Vagina (tissue), 2 donors: ENCODE data around the gene DOK7. TPM values are rescaled to one million over a fixed set of nuclear protein-coding genes. Genes with fewer than 3 reads are reported as not detected.

Source experiments
- DNase-seq, 2 donors: peaks; one replicate each; pipeline ENCODE4 v3.0.0-alpha.2; 2017; ENCODE audit errors: extremely low spot score in 2 of 2
- H3K27ac ChIP-seq: fragments of 200-600 bp; sonication (generic); one replicate; pipeline ENCODE4 v1.5.1; 2019
- H3K27me3 ChIP-seq: fragments of 200-600 bp; sonication (generic); one replicate; pipeline ENCODE4 v1.5.1; 2019
- H3K36me3 ChIP-seq, 2 donors: fragments of 200-600 bp; sonication (generic); one replicate each; pipeline ENCODE4 v1.5.1; 2017 to 2019
- H3K4me1 ChIP-seq: fragments of 200-600 bp; sonication (generic); one replicate; pipeline ENCODE4 v1.5.1; 2019
- H3K4me3 ChIP-seq, 2 donors: fragments of 200-600 bp; sonication (generic); 1 replicate in 1 of 2; 2 replicates in 1 of 2; pipeline ENCODE4 v1.5.1; 2016 to 2019
- H3K9me3 ChIP-seq: fragments of 200-600 bp; sonication (generic); one replicate; pipeline ENCODE4 v1.5.1; 2019
- POLR2A ChIP-seq, 2 donors: fragments of 450-650 bp; IDR thresholded peaks; one replicate each; pipeline ENCODE4 v1.6.1; 2017; ENCODE audit warnings: antibody characterized with exemption in 2 of 2, mild to moderate bottlenecking in 2 of 2, moderate library complexity in 2 of 2
- POLR2AphosphoS5 ChIP-seq, 2 donors: sonication (generic); formaldehyde crosslinking; IDR thresholded peaks; one replicate each; pipeline ENCODE4 v1.9.0; 2017; ENCODE audit warnings: antibody characterized with exemption in 2 of 2, mild to moderate bottlenecking in 2 of 2, low read depth in 1 of 2; ENCODE audit not compliant: insufficient read depth in 1 of 2
- intact Hi-C: fragments of 100-400 bp; cut with DNase I; formaldehyde crosslinking; loops from one replicate; pipeline ENCODE4 v1.15.1; 2023
- total RNA-seq: library from RNA; depleted of rRNA; stranded (reverse); fragments of >200 nt; gene quantifications from one replicate; pipeline ENCODE4 v1.2.3, GENCODE V29; 2016
- TF ChIP-seq, protein P1 (sequence below), 3 experiments: fragments of 450-650 bp in 2 of 3; fragments of 200-600 bp in 1 of 3; sonication (generic) in 1 of 3; IDR thresholded peaks; one replicate each; pipeline ENCODE4 v1.5.1; 2017 to 2019; ENCODE audit warnings: antibody characterized with exemption in 3 of 3, mild to moderate bottlenecking in 2 of 3, moderate library complexity in 2 of 3

The DOK7 gene
- total RNA-seq, 1 donor from 2014 or later: 4.7 TPM

DNA sequence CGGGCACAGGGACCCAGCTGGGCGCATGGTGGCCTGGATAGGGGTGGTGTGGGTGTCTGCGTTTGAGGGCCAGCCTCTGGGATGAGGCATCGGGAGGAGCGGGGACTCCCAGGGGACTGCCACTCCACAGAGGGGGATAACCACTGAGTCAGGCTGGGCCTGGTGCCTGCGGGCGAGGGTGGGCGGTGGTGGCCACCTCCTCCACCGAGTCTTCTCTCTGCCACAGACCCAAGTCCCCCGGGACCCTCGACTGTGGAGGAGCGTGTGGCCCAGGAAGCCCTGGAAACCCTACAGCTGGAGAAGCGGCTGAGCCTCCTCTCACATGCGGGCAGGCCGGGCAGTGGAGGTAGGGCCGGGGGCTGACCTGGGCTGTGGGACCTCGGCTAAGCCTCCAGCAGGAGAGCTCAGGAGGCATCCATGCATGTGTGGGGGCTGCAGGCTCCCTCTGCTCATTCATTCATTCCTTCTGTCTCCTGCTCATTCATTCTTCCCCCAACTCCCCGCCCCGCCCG lies 26.4 kb downstream of the DOK7 start:
- intact Hi-C loops: no loop called here
- no peak for DNase-seq
- H3K27ac ChIP-seq: no peak overlapping the region
- H3K27me3 ChIP-seq: no peaks in the 10 kb centered on the region
- no peaks in the 10 kb centered on the region for H3K36me3 ChIP-seq
- peaks cover 13% of the 10 kb centered on the region for H3K4me1 ChIP-seq
- no peak overlapping the region for H3K4me3 ChIP-seq
- H3K9me3 ChIP-seq: no peaks in the 10 kb centered on the region
- TF ChIP-seq POLR2A (IDR thresholded peaks at IDR 0.05) (no peak), POLR2AphosphoS5 (IDR thresholded peaks at IDR 0.05; ENCODE audit: insufficient read depth in 1 of 2, low read depth in 1 of 2) (no peak)
- TF ChIP-seq, protein P1, sequence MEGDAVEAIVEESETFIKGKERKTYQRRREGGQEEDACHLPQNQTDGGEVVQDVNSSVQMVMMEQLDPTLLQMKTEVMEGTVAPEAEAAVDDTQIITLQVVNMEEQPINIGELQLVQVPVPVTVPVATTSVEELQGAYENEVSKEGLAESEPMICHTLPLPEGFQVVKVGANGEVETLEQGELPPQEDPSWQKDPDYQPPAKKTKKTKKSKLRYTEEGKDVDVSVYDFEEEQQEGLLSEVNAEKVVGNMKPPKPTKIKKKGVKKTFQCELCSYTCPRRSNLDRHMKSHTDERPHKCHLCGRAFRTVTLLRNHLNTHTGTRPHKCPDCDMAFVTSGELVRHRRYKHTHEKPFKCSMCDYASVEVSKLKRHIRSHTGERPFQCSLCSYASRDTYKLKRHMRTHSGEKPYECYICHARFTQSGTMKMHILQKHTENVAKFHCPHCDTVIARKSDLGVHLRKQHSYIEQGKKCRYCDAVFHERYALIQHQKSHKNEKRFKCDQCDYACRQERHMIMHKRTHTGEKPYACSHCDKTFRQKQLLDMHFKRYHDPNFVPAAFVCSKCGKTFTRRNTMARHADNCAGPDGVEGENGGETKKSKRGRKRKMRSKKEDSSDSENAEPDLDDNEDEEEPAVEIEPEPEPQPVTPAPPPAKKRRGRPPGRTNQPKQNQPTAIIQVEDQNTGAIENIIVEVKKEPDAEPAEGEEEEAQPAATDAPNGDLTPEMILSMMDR (IDR thresholded peaks at IDR 0.05): no peak

DNA sequence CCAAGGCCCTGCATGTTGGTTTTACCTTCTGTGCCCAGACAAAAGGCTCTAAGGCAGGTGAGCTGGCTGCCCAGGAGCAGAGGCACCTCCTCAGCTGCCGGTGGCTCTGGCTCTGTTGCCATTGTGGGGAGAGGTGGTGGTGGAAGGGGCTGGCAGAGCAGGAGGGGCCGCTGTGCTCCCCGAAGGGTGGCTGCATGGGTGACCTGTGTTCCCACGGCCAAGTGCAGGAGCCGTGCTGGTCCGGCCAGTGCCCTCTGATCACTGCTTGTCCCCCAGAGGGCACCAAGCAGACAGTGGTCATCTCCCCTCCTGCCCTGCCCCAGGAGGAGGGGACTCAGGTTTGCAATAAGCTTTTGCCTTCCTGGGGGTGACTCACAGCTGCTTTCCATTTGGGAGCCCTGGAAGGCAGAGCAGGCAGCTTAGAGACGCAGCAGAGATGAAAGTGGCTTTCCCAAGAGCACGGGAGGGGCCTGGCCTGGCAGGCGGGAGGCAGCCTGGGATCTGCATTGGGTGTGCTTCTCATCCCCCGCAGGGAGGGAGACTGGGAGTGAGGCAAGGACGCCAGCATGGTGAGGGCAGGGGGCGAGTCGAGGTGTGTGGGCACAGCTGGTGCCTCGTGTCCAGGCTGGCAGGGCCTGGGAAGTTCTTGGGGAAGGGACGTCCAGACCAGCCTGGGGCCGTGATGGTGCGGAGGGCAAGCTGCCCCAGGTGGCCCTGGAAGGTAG lies 28.7 kb downstream of the DOK7 start:
- Histone ChIP-seq H3K27me3 (no peaks in the 10 kb centered on the region), H3K36me3 (no peaks in the 10 kb centered on the region), H3K4me3 (no peak overlapping the region), H3K27ac (no peak overlapping the region), H3K4me1 (no peaks in the 10 kb centered on the region), H3K9me3 (no peaks in the 10 kb centered on the region)
- no peak for DNase-seq
- TF ChIP-seq, protein P1 (IDR thresholded peaks at IDR 0.05): no peak
- TF ChIP-seq POLR2AphosphoS5 (IDR thresholded peaks at IDR 0.05; ENCODE audit: insufficient read depth in 1 of 2, low read depth in 1 of 2): no peak
- no peak for TF ChIP-seq POLR2A (IDR thresholded peaks at IDR 0.05)
- intact Hi-C loops: no loop called here

DNA sequence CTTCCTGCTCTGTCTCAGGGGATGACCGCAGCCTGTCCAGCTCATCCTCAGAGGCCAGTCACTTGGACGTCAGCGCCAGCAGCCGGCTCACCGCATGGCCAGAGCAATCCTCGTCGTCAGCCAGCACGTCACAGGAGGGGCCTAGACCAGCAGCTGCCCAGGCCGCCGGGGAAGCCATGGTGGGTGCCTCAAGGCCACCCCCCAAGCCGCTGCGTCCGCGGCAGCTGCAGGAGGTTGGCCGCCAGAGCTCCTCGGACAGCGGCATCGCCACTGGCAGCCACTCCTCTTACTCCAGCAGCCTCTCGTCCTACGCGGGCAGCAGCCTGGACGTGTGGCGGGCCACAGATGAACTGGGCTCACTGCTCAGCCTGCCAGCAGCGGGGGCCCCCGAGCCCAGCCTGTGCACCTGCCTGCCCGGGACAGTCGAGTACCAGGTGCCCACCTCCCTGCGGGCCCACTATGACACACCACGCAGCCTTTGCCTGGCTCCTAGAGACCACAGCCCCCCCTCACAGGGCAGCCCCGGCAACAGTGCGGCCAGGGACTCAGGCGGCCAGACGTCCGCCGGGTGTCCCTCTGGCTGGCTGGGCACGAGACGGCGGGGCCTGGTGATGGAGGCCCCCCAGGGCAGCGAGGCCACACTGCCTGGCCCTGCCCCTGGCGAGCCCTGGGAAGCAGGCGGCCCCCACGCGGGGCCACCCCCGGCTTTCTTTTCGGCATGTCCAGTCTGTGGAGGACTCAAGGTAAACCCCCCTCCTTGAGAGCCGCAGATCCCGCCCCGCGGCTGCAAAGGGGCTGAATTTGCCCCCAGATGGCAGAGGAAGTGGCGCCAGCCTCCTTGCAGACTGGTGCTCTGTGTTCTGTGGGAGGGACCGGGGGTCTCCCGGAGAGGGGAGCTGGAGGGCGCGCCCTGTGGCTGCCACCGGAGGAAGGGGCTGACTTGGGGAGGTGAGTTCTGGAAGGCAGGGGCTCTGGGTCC lies 29.9 kb downstream of the DOK7 start:
- DNase-seq: no peak

DNA sequence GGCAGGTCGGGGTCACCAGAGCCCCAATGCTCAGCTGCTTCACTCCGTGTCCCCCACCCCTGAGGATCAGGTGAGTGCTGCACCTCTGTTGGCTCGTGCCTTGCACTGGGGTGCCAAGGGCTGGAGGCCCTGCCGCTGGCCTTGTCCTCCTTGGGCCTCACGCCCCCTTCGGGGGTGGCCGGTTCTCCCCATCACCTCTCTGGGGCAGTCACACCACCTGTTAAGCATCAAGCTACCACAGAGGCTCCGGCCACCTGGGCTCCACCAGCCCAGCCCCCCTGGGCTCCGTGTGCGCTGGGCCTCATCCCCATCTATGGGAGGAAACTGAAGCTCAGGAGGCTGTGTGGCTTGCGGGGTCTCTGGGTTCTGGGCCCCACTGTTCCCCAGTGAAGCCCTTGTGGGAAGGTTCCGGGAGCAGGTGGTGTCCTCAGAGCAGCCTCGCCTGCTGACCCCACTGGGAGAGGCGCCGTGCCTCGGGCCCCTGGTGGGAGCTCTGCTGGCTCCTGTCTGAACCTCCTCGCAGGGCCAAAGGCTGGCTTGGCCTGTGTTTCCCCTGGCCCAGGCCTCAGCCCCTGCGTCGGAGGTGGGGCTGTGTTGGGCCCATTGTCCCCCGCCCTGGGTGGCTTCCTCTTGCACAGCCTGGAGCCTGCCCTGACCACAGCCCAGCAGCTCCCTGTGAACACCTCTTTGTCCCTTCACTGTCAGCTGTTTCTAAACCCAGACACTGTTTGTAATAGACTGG lies 30.8 kb downstream of the DOK7 start:
- H3K9me3 ChIP-seq: no peaks in the 10 kb centered on the region
- H3K27ac ChIP-seq: no peak overlapping the region
- H3K4me1 ChIP-seq: no peaks in the 10 kb centered on the region
- TF ChIP-seq POLR2AphosphoS5 (IDR thresholded peaks at IDR 0.05; ENCODE audit: insufficient read depth in 1 of 2, low read depth in 1 of 2) (no peak), POLR2A (IDR thresholded peaks at IDR 0.05) (no peak)
- TF ChIP-seq, protein P1 (IDR thresholded peaks at IDR 0.05): no peak
- H3K36me3 ChIP-seq: no peaks in the 10 kb centered on the region
- no peak overlapping the region for H3K4me3 ChIP-seq
- intact Hi-C loops: no loop called here
- H3K27me3 ChIP-seq: no peaks in the 10 kb centered on the region
- no peak for DNase-seq

More for the DNA sequence above, 29.9 kb downstream of the DOK7 start:
- Histone ChIP-seq H3K4me3 (no peak overlapping the region), H3K4me1 (no peaks in the 10 kb centered on the region), H3K36me3 (no peaks in the 10 kb centered on the region), H3K27me3 (no peaks in the 10 kb centered on the region), H3K27ac (no peak overlapping the region), H3K9me3 (no peaks in the 10 kb centered on the region)
- intact Hi-C loops: no loop called here
- TF ChIP-seq POLR2A (IDR thresholded peaks at IDR 0.05) (no peak), POLR2AphosphoS5 (IDR thresholded peaks at IDR 0.05; ENCODE audit: insufficient read depth in 1 of 2, low read depth in 1 of 2) (no peak)
- TF ChIP-seq, protein P1 (IDR thresholded peaks at IDR 0.05): no peak
